IPS DF 6.9 (cell line): ENCODE results near the gene ZDHHC15.
"Not testable (repeated sequence)": the region's sequence is repeated elsewhere in the genome, so short reads cannot be mapped to it uniquely, and the experiment has no call there.

ENCODE experiments used
- DNase-seq: peaks from one replicate; pipeline ENCODE4 v3.0.0-alpha.2; 2013; ENCODE audit warnings: low read depth, low spot score
- H3K27ac ChIP-seq: one replicate; pipeline ENCODE4 v1.5.1; 2013; ENCODE audit warnings: low read length, control low read depth
- H3K27me3 ChIP-seq: 2 replicates; pipeline ENCODE4 v1.6.1; 2013; ENCODE audit warnings: mild to moderate bottlenecking, low read length; ENCODE audit not compliant: control insufficient read depth, insufficient read depth
- H3K36me3 ChIP-seq: 2 replicates; pipeline ENCODE4 v1.6.1; 2013; ENCODE audit warnings: low read length; ENCODE audit not compliant: control insufficient read depth, insufficient read depth
- H3K4me1 ChIP-seq: 2 replicates; pipeline ENCODE4 v1.6.1; 2013; ENCODE audit warnings: low read length; ENCODE audit not compliant: control insufficient read depth, insufficient read depth
- H3K4me3 ChIP-seq: 2 replicates; pipeline ENCODE4 v1.5.1; 2013; ENCODE audit warnings: mild to moderate bottlenecking, low read length
- H3K9me3 ChIP-seq: 2 replicates; pipeline ENCODE4 v1.6.1; 2013; ENCODE audit warnings: low read length, inconsistent platforms; ENCODE audit not compliant: control insufficient read depth, insufficient read depth
- WGBS: extraction: QIAGEN DNeasy Blood & Tissue Kit; methylation state at CpG from one replicate; pipeline ENCODE4 v1.1.7; 2013; ENCODE audit warnings: mixed read lengths, missing lambda C conversion rate; ENCODE audit not compliant: insufficient read length, insufficient coverage; 5-methylcytosine and 5-hydroxymethylcytosine counted together

ZDHHC15 gene, protein sequence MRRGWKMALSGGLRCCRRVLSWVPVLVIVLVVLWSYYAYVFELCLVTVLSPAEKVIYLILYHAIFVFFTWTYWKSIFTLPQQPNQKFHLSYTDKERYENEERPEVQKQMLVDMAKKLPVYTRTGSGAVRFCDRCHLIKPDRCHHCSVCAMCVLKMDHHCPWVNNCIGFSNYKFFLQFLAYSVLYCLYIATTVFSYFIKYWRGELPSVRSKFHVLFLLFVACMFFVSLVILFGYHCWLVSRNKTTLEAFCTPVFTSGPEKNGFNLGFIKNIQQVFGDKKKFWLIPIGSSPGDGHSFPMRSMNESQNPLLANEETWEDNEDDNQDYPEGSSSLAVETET

DNA sequence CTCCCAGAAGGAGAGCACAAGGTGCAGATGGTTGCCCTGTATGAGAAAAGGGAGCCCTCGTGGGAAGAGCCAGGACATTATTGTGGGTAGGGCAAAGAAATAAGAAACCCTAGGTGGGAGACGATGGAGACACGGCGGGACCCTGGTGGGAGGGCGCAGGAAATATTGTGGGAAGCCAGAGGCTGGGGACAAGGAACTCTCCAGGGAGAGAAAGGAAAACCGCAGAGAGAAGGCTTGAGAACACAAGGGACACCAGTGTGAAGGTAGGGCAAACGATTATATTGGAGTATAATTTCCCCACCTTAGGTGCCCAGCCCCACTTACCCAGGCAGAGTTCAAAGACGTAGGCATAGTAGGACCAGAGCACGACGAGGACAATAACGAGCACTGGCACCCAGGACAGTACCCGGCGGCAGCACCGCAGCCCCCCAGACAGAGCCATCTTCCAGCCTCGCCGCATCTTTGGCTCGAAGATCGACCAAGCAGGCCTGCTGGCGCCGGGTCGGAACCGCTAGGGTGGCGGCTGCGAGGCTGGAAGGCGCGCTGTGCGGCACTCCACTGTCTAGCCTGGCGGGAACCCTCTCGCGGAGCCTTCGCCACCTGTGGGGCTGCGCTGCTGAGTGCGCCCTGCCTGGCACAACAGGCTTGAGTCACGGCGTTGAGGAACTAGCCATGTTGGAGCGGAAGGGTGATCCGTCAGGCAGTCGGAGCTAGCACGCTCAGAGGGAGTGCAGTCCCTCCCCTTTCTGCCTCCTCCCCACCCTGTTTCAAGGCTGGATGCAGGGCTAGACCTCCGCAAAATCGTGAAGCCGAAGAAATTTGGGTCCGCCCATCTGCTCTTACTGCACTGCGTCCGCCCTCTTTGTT is at the start of gene ZDHHC15:
ZDHHC15 (minus strand) TSS at position 473 of the 867 bp plus-strand sequence; CDS start at position 460, 13 bp downstream.
- no peak within 1 kb of the TSS for H3K27ac ChIP-seq
- WGBS, result no CpG with 5 or more reads among the region's 45 CpGs

DNA sequence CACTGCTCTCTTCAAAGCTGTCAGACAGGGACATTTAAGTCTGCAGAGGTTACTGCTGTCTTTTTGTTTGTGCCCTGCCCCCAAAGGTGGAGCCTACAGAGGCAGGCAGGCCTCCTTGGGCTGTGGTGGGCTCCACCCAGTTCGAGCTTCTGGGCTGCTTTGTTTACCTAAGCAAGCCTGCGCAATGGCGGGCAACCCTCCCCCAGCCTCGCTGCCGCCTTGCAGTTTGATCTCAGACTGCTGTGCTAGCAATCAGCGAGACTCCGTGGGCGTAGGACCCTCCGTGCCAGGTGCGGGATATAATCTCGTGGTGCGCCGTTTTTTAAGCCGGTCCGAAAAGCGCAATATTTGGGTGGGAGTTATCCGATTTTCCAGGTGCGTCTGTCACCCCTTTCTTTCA is 37.7 kb upstream of the ZDHHC15 start:
- not testable (repeated sequence) for H3K4me3 ChIP-seq, H3K4me1 ChIP-seq, H3K27me3 ChIP-seq, H3K9me3 ChIP-seq, H3K36me3 ChIP-seq, DNase-seq, H3K27ac ChIP-seq
- no CpG with 5 or more reads among the region's 18 CpGs for WGBS

More for the DNA sequence above, at the start of gene ZDHHC15:
- H3K9me3 ChIP-seq, result no peaks in the 10 kb centered on the region
- no peaks in the 10 kb centered on the region for H3K4me1 ChIP-seq
- H3K36me3 ChIP-seq, result no peaks in the 10 kb centered on the region
- peak within 1 kb of the TSS; percentile 72; the same call in 1 of the 2 replicates for H3K4me3 ChIP-seq
- no peaks in the 10 kb centered on the region for H3K27me3 ChIP-seq
- no peak for DNase-seq

DNA sequence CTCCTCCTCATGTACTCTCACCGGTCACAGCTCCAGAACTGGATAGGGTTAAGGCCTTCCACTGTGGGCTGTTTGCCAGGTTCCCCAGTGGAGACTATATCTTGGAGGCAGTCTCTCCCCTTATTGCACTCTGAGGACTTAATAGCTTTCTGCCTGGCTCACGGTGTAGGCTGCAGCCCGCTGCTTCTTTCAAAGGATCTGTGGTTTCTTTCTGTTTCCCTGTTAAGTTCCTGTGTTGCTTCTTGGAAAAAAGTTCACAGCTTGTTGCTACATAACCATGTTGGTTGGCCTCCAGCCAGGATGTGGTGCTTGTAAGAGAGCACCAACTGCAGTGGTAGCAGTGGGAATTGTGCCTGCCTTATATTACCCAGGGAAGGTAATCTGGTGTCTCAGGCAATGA is 24.9 kb upstream of the ZDHHC15 start:
- no peaks in the 10 kb centered on the region for H3K9me3 ChIP-seq
- H3K4me3 ChIP-seq, result no peak overlapping the region
- DNase-seq, result no peak
- no peaks in the 10 kb centered on the region for H3K36me3 ChIP-seq
- no CpG with 5 or more reads among the region's 3 CpGs for whole genome bisulfite sequencing
- no peaks in the 10 kb centered on the region for H3K4me1 ChIP-seq
- no peaks in the 10 kb centered on the region for H3K27me3 ChIP-seq
- no peak overlapping the region for H3K27ac ChIP-seq

DNA sequence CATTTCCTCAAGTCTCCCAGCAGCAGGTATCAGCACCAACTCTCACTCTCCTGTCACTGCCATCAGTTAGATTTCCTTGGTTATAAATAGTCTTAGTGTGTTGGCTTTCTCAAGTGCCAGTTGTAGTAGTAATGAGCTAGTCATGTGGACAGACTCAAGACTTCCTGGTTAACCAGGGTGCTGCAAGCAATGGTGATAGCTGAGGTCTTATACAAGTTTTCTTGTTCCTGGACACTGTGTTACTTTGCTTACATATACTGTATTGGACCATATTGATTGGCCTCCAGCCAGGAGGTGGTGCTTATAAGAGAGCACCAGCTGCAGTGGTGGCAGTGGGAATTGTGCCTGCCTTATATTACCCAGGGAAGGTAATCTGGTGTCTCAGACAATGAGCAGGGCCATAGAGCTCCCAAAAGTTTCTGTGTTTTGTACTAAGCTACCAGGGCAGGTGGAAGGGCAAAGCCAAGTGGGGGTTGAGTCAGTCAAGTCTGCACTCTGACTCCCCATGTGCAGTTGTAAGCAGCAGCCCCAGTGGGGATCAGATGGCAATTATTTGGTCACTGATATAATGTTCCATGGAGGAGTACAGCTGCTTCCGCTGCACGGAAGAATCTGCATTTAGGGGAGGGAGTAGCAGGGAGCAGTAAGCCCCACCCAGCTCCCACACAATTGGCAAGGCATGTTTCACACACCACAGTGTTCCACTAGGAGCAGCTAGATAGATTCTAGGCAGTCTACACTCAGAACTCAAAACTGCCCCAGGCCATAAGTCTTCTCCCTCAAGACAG is 24.1 kb upstream of the ZDHHC15 start:
- Histone ChIP-seq H3K27ac (no peak overlapping the region), H3K9me3 (no peaks in the 10 kb centered on the region), H3K27me3 (no peaks in the 10 kb centered on the region), H3K36me3 (no peaks in the 10 kb centered on the region), H3K4me1 (no peaks in the 10 kb centered on the region), H3K4me3 (no peak overlapping the region)
- no peak for DNase-seq
- WGBS, result no CpG with 5 or more reads among the region's 2 CpGs

DNA sequence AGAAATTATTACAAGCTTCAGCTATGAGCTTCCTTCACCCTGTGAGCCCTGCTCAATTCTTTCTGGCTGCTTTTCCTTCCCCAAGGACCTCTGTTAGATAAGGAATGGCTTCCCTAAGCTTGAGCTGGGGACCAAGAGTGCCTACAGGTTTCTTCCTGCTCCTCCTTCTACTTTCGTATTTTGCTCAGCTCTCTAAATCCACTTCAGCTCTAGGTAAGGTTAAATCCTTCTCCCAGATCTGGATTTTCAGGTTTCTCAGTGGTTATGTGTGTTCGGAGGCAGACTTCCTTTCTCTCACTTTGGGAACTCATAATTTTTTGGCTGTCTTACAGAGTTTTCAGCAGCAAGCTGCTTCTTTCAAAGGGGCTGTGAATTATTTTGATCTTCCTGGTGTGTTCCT is 21.9 kb upstream of the ZDHHC15 start:
- Histone ChIP-seq H3K4me3 (no peak overlapping the region), H3K4me1 (no peaks in the 10 kb centered on the region), H3K36me3 (no peaks in the 10 kb centered on the region), H3K27ac (no peak overlapping the region), H3K9me3 (no peaks in the 10 kb centered on the region), H3K27me3 (no peaks in the 10 kb centered on the region)
- no CpG with 5 or more reads among the region's 2 CpGs for WGBS
- DNase-seq, result no peak

DNA sequence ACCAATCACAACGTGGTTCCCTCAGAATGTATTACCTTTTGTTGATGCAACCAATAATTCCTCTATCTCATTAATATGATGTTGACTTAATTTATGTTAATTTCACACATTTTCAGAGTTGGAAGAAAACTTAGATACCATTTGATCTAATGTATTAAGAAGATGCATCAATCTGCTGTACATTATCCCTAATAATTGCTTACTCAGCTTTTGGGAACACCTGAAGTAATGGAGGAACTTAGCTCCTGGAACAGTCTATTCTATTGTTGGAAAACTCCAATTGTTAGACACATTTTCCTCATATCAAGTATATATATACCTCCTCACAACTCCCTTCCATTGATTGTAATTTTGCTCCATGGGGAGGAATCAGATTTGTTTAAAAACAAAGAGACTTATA is 38.9 kb downstream of the ZDHHC15 start:
- no peak for DNase-seq
- Histone ChIP-seq H3K4me1 (no peaks in the 10 kb centered on the region), H3K36me3 (no peaks in the 10 kb centered on the region), H3K27ac (no peak overlapping the region), H3K9me3 (no peaks in the 10 kb centered on the region), H3K4me3 (no peak overlapping the region), H3K27me3 (no peaks in the 10 kb centered on the region)
- WGBS, result no CpG with 5 or more reads among the region's 1 CpG

DNA sequence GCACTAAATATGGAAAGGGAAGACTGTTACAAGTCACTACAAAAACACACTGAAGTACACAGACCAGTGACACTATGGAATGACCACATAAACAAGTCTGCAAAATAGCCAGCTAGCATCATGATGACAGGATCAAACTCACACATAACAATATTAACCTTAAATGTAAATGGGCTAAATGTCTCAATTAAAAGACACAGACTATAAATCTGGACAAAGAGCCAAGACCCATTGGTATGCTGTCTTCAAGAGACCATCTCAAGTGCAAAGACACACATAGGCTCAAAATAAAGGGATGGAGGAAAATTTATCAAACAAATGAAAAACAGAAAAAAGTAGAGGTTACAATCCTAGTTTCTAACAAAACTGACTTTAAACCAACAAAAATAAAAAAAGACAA is 61.1 kb downstream of the ZDHHC15 start:
- H3K4me1 ChIP-seq, H3K4me3 ChIP-seq, H3K27me3 ChIP-seq, H3K27ac ChIP-seq, H3K36me3 ChIP-seq, DNase-seq, H3K9me3 ChIP-seq: not testable (repeated sequence)

DNA sequence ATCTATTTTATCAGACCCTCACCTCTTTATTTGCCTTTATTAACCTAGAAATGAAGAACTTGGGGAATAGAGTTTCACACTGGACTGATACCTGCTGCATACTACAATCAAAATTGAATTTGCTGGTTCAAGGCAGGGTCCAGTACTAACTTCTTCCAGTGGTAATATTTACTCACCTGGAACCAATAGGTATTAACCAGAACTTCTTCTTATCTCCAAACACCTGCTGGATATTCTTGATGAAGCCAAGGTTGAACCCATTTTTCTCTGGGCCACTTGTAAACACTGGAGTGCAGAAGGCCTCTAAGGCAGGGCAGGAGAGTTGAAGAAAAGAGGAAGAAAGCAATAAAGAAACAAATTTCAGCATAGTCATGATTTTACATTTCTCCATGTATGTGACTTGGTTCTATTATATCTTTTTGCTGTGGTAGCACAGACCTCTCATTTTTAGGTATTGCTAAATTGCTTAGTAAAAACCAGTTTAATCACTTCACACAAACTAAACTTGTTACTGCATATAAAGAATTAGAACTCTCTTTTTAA is 101.1 kb downstream of the ZDHHC15 start:
- no peak for DNase-seq

DNA sequence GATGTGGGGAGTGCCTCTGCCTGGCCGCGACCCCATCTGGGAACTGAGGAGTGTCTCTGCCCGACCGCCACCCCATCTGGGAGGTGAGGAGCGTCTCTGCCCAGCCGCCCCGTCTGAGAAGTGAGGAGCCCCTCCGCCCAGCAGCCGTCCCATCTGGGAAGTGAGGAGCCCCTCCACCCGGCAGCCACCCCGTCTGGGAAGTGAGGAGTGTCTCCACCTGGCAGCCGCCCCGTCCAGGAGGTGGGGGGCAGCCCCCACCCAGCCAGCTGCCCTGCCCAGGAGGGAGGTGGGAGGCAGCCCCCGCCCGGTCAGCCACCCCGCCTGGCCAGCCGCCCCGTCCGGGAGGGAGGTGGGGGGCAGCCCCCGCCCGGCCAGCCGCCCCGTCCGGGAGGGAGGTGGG is 115.7 kb downstream of the ZDHHC15 start:
- not testable (repeated sequence) for H3K27ac ChIP-seq, H3K9me3 ChIP-seq, H3K27me3 ChIP-seq, H3K4me1 ChIP-seq, H3K4me3 ChIP-seq, H3K36me3 ChIP-seq, DNase-seq
- no CpG with 5 or more reads among the region's 24 CpGs for WGBS

More for the DNA sequence above, 101.1 kb downstream of the ZDHHC15 start:
- H3K36me3 ChIP-seq, result no peaks in the 10 kb centered on the region
- H3K27ac ChIP-seq, result no peak overlapping the region
- no peaks in the 10 kb centered on the region for H3K27me3 ChIP-seq
- no peaks in the 10 kb centered on the region for H3K4me1 ChIP-seq
- no peak overlapping the region for H3K4me3 ChIP-seq
- no peaks in the 10 kb centered on the region for H3K9me3 ChIP-seq

DNA sequence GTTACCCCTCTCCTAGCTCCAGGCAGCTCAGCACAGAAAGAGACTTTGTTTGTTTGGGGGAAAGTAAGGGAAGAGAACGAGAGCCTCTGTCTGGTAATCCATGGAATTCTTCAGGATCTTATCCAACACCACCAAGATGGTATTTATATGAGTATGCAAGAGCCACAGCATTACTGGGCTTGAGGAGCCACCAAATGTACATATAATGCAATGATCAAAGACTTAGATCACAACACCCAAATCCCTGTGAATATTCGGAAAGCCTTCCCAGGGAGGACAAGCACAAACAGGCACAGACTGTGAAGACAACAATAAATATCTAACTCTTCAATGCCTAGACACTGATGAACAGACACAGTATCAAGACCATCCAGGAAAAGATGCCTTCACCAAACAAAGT is 132.4 kb downstream of the ZDHHC15 start:
- no peaks in the 10 kb centered on the region for H3K9me3 ChIP-seq
- no peaks in the 10 kb centered on the region for H3K4me1 ChIP-seq
- H3K27me3 ChIP-seq, result no peaks in the 10 kb centered on the region
- H3K36me3 ChIP-seq, result no peaks in the 10 kb centered on the region
- no peak overlapping the region for H3K27ac ChIP-seq
- DNase-seq, result no peak
- no peak overlapping the region for H3K4me3 ChIP-seq
- WGBS, result no CpG with 5 or more reads among the region's 2 CpGs
